ENCODE data around the gene CRABP2. TPM values are rescaled to one million over a fixed set of nuclear protein-coding genes. Genes with fewer than 3 reads are reported as not detected.
A peak's percentile ranks its signal among the peaks of the same experiment; 100 is the strongest.

CRABP2 gene
- total RNA-seq, 1 experiment from 2014 or later, result 209 TPM

- Histone ChIP-seq H3K9me2 (ENCODE audit: insufficient read depth) (no peaks in the 10 kb centered on the region), H3K4me2 (ENCODE audit: low read length) (peak overlapping the region; percentile 85), H3K4me1 (ENCODE audit: control insufficient read depth in 1 of 2, insufficient read depth in 2 of 2, low read length in 2 of 2) (peaks cover 88 to 98% of the 10 kb centered on the region in 2 experiments), H3K4me3 (replicated peaks in 1 of 2; ENCODE audit: low read depth in 1 of 2, low read length in 2 of 2) (peak overlapping the region in 1 of 2 experiments; percentile 26; a peak in 1 of 4 replicates), H2AFZ (ENCODE audit: low read depth, low read length, poor library complexity, severe bottlenecking) (no peak overlapping the region), H3K79me2 (ENCODE audit: insufficient read depth, low read length) (no peaks in the 10 kb centered on the region; the same call in 1 of the 2 replicates), H3K27me3 (ENCODE audit: insufficient read depth, low read length) (no peaks in the 10 kb centered on the region), H3K36me3 (ENCODE audit: control insufficient read depth in 1 of 2, insufficient read depth in 2 of 2, low read length in 2 of 2) (no peaks in the 10 kb centered on the region), H3K9ac (ENCODE audit: low read length) (peak overlapping the region; percentile 37), H3K9me3 (ENCODE audit: control insufficient read depth in 1 of 2, insufficient read depth in 1 of 2, low read depth in 1 of 2, low read length in 2 of 2) (no peaks in the 10 kb centered on the region), H4K20me1 (ENCODE audit: insufficient read depth) (no peaks in the 10 kb centered on the region), H3K27ac (ENCODE audit: low read depth, low read length) (peak overlapping the region; percentile 66)
- ATAC-seq (peak; percentile 59), DNase-seq (ENCODE audit: low read depth, low spot score) (no peak)
- intact Hi-C loops (cut with micrococcal nuclease), result no loop called here
- CTCF ChIA-PET, result interaction anchor here (7.4 to 14.7 kb wide), 2 partner anchors 17 to 19 kb away, joined by 59 to 310 read pairs; partner anchors contain the start of genes ISG20L2 and METTL25B
- BruUV-seq (replicated peaks), result no TSS peak
- TF ChIP-seq EZH2phosphoT487 (IDR thresholded peaks at IDR 0.05; ENCODE audit: borderline replicate concordance) (no peak), TCF7L2 (IDR thresholded peaks at IDR 0.05; ENCODE audit: borderline replicate concordance, extremely low read depth, insufficient read depth, insufficient read length) (peak; percentile 82), SP1 (IDR thresholded peaks at IDR 0.05; ENCODE audit: low read depth) (no peak), ATF3 (IDR thresholded peaks at IDR 0.05) (no peak), FOSL1 (IDR thresholded peaks at IDR 0.05; ENCODE audit: low read depth) (no peak), REST (IDR thresholded peaks at IDR 0.05; ENCODE audit: low read depth) (no peak), RAD21 (IDR thresholded peaks at IDR 0.05; ENCODE audit: low read depth) (no peak), EZH2 (IDR thresholded peaks at IDR 0.05) (no peak), JUND (IDR thresholded peaks at IDR 0.05) (no peak)
- POLR2A ChIA-PET, result interaction anchor here (1.6 kb wide), 2 partner anchors 16 to 49 kb away, joined by 3 to 5 read pairs; no protein-coding TSS in a partner anchor
- RAD21 ChIA-PET (ENCODE audit: low non-redundant PET in 1 of 2, low total read pairs in 2 of 2, uncharacterized antibody in 2 of 2, unreplicated experiment in 2 of 2), result interaction anchor here (0.9 to 1.7 kb wide), 3 partner anchors 16 to 21 kb away, joined by 3 to 7 read pairs (median 4); no protein-coding TSS in a partner anchor
These were observed 4.5 kb upstream of the CRABP2 start for GRCh38 chr1:156709757-156710489.

All from HCT116 (cell line).